Stomach (tissue), 9 donors: ENCODE data around the gene OPRL1. TPM values are rescaled to one million over a fixed set of nuclear protein-coding genes. Genes with fewer than 3 reads are reported as not detected.

Experiments used
- DNase-seq, 2 donors: peaks; one replicate each; pipeline versions ENCODE4 v3.0.0 to v3.0.0-alpha.2; 2013 to 2019
- H3K27ac ChIP-seq, 5 donors: fragments of 200-600 bp in 4 of 5; sonication (generic) in 4 of 5; one replicate each; pipeline ENCODE4 v1.5.1; 2013 to 2019; ENCODE audit warnings: mild to moderate bottlenecking in 1 of 5, moderate library complexity in 1 of 5
- H3K27me3 ChIP-seq, 3 donors: fragments of 200-600 bp; sonication (generic); one replicate each; pipeline ENCODE4 v1.5.1; 2017 to 2019; ENCODE audit warnings: mixed run types in 1 of 3
- H3K36me3 ChIP-seq, 4 donors: fragments of 200-600 bp; sonication (generic); 1 replicate in 3 of 4; 2 replicates in 1 of 4; pipeline ENCODE4 v1.5.1; 2016 to 2019
- H3K4me1 ChIP-seq, 4 donors: fragments of 200-600 bp; sonication (generic); one replicate each; pipeline ENCODE4 v1.5.1; 2016 to 2019
- H3K4me3 ChIP-seq, 4 donors: fragments of 200-600 bp; sonication (generic) in 3 of 4; one replicate each; pipeline ENCODE4 v1.5.1; 2016 to 2019; ENCODE audit warnings: mild to moderate bottlenecking in 1 of 4
- H3K9me3 ChIP-seq, 4 donors: fragments of 200-600 bp; sonication (generic); one replicate each; pipeline ENCODE4 v1.5.1; 2016 to 2019
- EP300 ChIP-seq: sonication (generic); formaldehyde crosslinking; IDR thresholded peaks from one replicate; pipeline ENCODE4 v1.6.1; 2017; ENCODE audit warnings: antibody characterized with exemption
- POLR2A ChIP-seq, 4 donors: fragments of 450-650 bp; IDR thresholded peaks; one replicate each; pipeline ENCODE4 v1.6.1; 2016; ENCODE audit warnings: antibody characterized with exemption in 4 of 4, control low read depth in 2 of 4, mild to moderate bottlenecking in 1 of 4, moderate library complexity in 1 of 4
- POLR2AphosphoS5 ChIP-seq, 3 donors: sonication (generic); formaldehyde crosslinking; IDR thresholded peaks; one replicate each; pipeline ENCODE4 v1.6.1; 2016; ENCODE audit warnings: antibody characterized with exemption in 3 of 3
- WGBS, 5 donors: extraction: QIAGEN DNeasy Blood & Tissue Kit in 3 of 5; methylation state at CpG; one replicate each; pipeline versions ENCODE4 v1.1.5 to v1.1.7; 2013 to 2018; 5-methylcytosine and 5-hydroxymethylcytosine counted together
- intact Hi-C: fragments of 100-400 bp; cut with DNase I; formaldehyde crosslinking; loops from one replicate; pipeline ENCODE4 v1.15.1; 2023; ENCODE audit warnings: low total_unique reads
- polyA plus RNA-seq, 3 donors: library from polyadenylated mRNA; stranded (reverse); fragments of 200-250 nt; gene quantifications; one replicate each; pipeline ENCODE4 v1.2.3, GENCODE V29; 2013
- total RNA-seq, 5 donors: library from RNA; depleted of rRNA; stranded (reverse); fragments of >200 nt; gene quantifications; one replicate each; pipeline versions ENCODE4 v1.1.0 to v1.2.3, GENCODE V29; 2014 to 2016
- TF ChIP-seq, protein P1 (sequence below), 7 experiments: fragments of 450-650 bp in 4 of 7; fragments of 200-600 bp in 3 of 7; sonication (generic) in 3 of 7; IDR thresholded peaks; one replicate each; pipeline ENCODE4 v1.5.1; 2016 to 2019; ENCODE audit warnings: antibody characterized with exemption in 7 of 7, control low read depth in 2 of 7, mild to moderate bottlenecking in 1 of 7
- donor health status: healthy with polysubstance abuse.
- donor health status: Bipolar disorder and iron deficiency.
- donor health status: healthy.

Gene OPRL1
- total and polyA plus RNA-seq, 8 donors: 0.18 to 4.7 (median 0.40) TPM; not detected in 4

- no peaks in the 10 kb centered on the region for H3K9me3 ChIP-seq
- peak in 1 of 2 donors; percentile 15 for DNase-seq
- peaks cover 0 to 7% (median 0%) of the 10 kb centered on the region in 3 donors for H3K27me3 ChIP-seq
- no peak overlapping the region for H3K27ac ChIP-seq
- TF ChIP-seq EP300: no peak
- TF ChIP-seq, protein P1, sequence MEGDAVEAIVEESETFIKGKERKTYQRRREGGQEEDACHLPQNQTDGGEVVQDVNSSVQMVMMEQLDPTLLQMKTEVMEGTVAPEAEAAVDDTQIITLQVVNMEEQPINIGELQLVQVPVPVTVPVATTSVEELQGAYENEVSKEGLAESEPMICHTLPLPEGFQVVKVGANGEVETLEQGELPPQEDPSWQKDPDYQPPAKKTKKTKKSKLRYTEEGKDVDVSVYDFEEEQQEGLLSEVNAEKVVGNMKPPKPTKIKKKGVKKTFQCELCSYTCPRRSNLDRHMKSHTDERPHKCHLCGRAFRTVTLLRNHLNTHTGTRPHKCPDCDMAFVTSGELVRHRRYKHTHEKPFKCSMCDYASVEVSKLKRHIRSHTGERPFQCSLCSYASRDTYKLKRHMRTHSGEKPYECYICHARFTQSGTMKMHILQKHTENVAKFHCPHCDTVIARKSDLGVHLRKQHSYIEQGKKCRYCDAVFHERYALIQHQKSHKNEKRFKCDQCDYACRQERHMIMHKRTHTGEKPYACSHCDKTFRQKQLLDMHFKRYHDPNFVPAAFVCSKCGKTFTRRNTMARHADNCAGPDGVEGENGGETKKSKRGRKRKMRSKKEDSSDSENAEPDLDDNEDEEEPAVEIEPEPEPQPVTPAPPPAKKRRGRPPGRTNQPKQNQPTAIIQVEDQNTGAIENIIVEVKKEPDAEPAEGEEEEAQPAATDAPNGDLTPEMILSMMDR (IDR thresholded peaks at IDR 0.05): no peak
- TF ChIP-seq POLR2AphosphoS5 (IDR thresholded peaks at IDR 0.05): no peak
- TF ChIP-seq POLR2A (IDR thresholded peaks at IDR 0.05): no peak
- H3K4me1 ChIP-seq: no peaks in the 10 kb centered on the region
- H3K36me3 ChIP-seq: no peaks in the 10 kb centered on the region
- intact Hi-C loops: no loop called here
- WGBS, 5 donors: 66 to 74% (median 74%) methylated on average over 13 of the region's 13 CpGs
- H3K4me3 ChIP-seq: no peak overlapping the region
Measured at GRCh38 chr20:64113796-64114355, 34.0 kb downstream of the OPRL1 start.

GRCh38 chr20:64114356-64114971 is 34.6 kb downstream of the OPRL1 start:
- DNase-seq: peak in 1 of 2 donors; percentile 13
- Histone ChIP-seq H3K36me3 (no peaks in the 10 kb centered on the region), H3K27me3 (peaks cover 0 to 4% (median 0%) of the 10 kb centered on the region in 3 donors), H3K9me3 (no peaks in the 10 kb centered on the region), H3K27ac (no peak overlapping the region), H3K4me3 (no peak overlapping the region), H3K4me1 (no peaks in the 10 kb centered on the region)
- intact Hi-C loops: no loop called here
- 69 to 79% (median 69%) methylated on average over 11 to 14 of the region's 14 CpGs for WGBS, 5 donors
- TF ChIP-seq, protein P1 (IDR thresholded peaks at IDR 0.05): no peak
- TF ChIP-seq POLR2AphosphoS5 (IDR thresholded peaks at IDR 0.05) (no peak), EP300 (no peak), POLR2A (IDR thresholded peaks at IDR 0.05) (no peak)

DNA sequence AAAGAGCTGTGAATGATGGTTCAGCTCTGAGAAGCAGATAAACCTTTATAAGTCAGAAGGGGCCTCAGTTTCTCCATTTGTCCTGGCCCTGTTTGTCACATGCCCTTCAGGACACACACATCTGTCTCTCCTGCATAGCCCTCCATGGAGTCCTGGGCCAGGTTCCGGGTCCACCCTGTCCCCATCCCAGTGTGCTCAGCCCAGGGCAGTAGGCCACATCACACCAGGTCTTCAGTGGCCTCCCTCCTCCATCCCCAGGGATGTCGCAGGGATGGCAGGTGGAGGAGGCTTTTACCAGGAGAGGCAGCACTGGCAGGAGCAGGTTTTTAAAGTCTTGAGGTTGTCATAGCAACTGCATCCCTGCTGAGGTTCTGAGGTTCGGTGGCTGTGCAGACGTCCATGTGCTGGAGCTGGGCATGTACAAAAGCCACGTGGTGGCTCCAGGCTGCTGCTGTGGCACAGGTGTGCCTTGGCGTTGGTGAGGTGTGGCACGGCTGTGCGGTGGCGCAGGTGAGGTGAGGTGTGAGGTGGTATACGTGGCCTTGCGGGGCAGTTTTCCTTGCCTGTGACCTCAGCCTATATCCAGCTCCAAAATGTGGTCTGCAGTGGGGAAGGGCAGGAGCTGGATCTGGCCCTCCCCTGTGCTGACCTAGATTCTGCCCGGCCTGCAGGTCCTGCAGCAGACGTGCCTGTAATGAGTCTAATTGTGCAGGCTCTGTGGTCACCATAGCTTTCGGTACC is 35.5 kb downstream of the OPRL1 start:
- Histone ChIP-seq H3K27ac (no peak overlapping the region), H3K36me3 (no peaks in the 10 kb centered on the region), H3K27me3 (peaks cover 0 to 9% (median 0%) of the 10 kb centered on the region in 3 donors), H3K9me3 (no peaks in the 10 kb centered on the region), H3K4me1 (peaks cover 0 to 8% (median 5%) of the 10 kb centered on the region in 4 donors), H3K4me3 (no peak overlapping the region)
- WGBS, 5 donors: 67 to 75% (median 72%) methylated on average over 11 to 14 of the region's 14 CpGs
- intact Hi-C loops: no loop called here
- peak in 1 of 2 donors; percentile 4 for DNase-seq
- TF ChIP-seq, protein P1 (IDR thresholded peaks at IDR 0.05): no peak
- TF ChIP-seq POLR2AphosphoS5 (IDR thresholded peaks at IDR 0.05) (no peak), EP300 (no peak), POLR2A (IDR thresholded peaks at IDR 0.05) (no peak)

DNA sequence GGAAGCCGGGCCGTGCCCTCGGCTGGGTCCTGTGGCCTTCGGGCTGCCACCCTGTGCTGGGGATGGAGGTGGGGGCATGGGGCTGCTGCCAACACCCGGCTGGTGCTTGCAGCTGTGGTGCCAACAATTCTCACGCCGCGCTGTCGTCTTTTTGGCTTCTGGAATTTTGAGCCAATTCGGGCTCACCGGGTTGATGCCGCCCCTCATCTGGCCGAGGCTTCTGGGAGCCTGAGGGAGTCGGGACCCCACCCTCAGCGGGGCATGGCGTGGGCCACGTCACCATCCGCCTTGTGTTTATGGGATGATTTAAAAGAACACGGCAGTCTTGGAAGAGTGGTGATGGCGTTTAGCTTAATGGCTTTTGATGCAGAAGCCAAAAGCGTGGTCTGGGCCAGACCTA is 36.1 kb downstream of the OPRL1 start:
- peak in 1 of 2 donors; percentile 15 for DNase-seq
- Histone ChIP-seq H3K27ac (no peak overlapping the region), H3K4me1 (peaks cover 0 to 12% (median 10%) of the 10 kb centered on the region in 4 donors), H3K27me3 (peaks cover 0 to 14% (median 3%) of the 10 kb centered on the region in 3 donors), H3K36me3 (no peaks in the 10 kb centered on the region), H3K4me3 (no peak overlapping the region), H3K9me3 (no peaks in the 10 kb centered on the region)
- TF ChIP-seq POLR2AphosphoS5 (IDR thresholded peaks at IDR 0.05) (no peak), POLR2A (IDR thresholded peaks at IDR 0.05) (no peak), EP300 (no peak)
- intact Hi-C loops: no loop called here
- 80 to 85% (median 84%) methylated on average over 20 to 21 of the region's 21 CpGs for WGBS, 5 donors
